H9 (cell line): Measurements from ENCODE around the gene SLC25A19. TPM values are rescaled to one million over a fixed set of nuclear protein-coding genes. Genes with fewer than 3 reads are reported as not detected.
"Not testable (repeated sequence)": the region's sequence is repeated elsewhere in the genome, so short reads cannot be mapped to it uniquely, and the experiment has no call there.

Source experiments
- DNase-seq: peaks from one replicate; pipeline ENCODE4 v3.0.0-alpha.2; 2017
- H2AFZ ChIP-seq: one replicate; pipeline ENCODE4 v1.6.1; 2013; ENCODE audit warnings: mild to moderate bottlenecking, low read length, control low read depth, moderate library complexity
- H2AK5ac ChIP-seq: 2 replicates; pipeline ENCODE4 v1.6.1; 2013; ENCODE audit warnings: low read length, control low read depth, mixed read lengths; ENCODE audit not compliant: insufficient read length
- H2BK120ac ChIP-seq: one replicate; pipeline ENCODE4 v1.6.1; 2013; ENCODE audit warnings: low read depth, mild to moderate bottlenecking, low read length, control low read depth, inconsistent platforms; ENCODE audit not compliant: poor library complexity, severe bottlenecking
- H2BK12ac ChIP-seq: 2 replicates; pipeline ENCODE4 v1.6.1; 2013; ENCODE audit warnings: low read length, control low read depth, mixed read lengths, low read depth; ENCODE audit not compliant: insufficient read length
- H2BK15ac ChIP-seq: 2 replicates; pipeline ENCODE4 v1.6.1; 2013; ENCODE audit warnings: low read depth, low read length, control low read depth
- H2BK20ac ChIP-seq: one replicate; pipeline ENCODE4 v1.6.1; 2013; ENCODE audit warnings: low read depth, mild to moderate bottlenecking, low read length, control low read depth, inconsistent platforms; ENCODE audit not compliant: poor library complexity, severe bottlenecking
- H2BK5ac ChIP-seq: 2 replicates; pipeline ENCODE4 v1.6.1; 2013; ENCODE audit warnings: low read length, control low read depth, mixed read lengths; ENCODE audit not compliant: insufficient read length
- H3K14ac ChIP-seq: 2 replicates; pipeline ENCODE4 v1.6.1; 2013; ENCODE audit warnings: low read length, control low read depth; ENCODE audit not compliant: insufficient read depth
- H3K18ac ChIP-seq: 2 replicates; pipeline ENCODE4 v1.6.1; 2013; ENCODE audit warnings: low read depth, mild to moderate bottlenecking, mixed read lengths, low read length, control low read depth; ENCODE audit not compliant: insufficient read length
- H3K23ac ChIP-seq: 2 replicates; pipeline ENCODE4 v1.6.1; 2013; ENCODE audit warnings: low read length, control low read depth, mixed read lengths, low read depth; ENCODE audit not compliant: insufficient read length
- H3K23me2 ChIP-seq: 2 replicates; pipeline ENCODE4 v1.6.1; 2013; ENCODE audit warnings: low read depth, mild to moderate bottlenecking, mixed read lengths, low read length, control low read depth; ENCODE audit not compliant: insufficient read length, poor library complexity, severe bottlenecking
- H3K27ac ChIP-seq: 2 replicates; pipeline ENCODE4 v1.5.1; 2013; ENCODE audit warnings: low read length, control low read depth, mixed read lengths, low read depth; ENCODE audit not compliant: insufficient read length
- H3K27me3 ChIP-seq: 2 replicates; pipeline ENCODE4 v1.6.1; 2013; ENCODE audit warnings: low read length, control low read depth, inconsistent platforms; ENCODE audit not compliant: insufficient read depth
- H3K4ac ChIP-seq: 2 replicates; pipeline ENCODE4 v1.6.1; 2013; ENCODE audit warnings: low read depth, mild to moderate bottlenecking, control low read depth, inconsistent platforms, low read length, moderate library complexity
- H3K4me1 ChIP-seq: 2 replicates; pipeline ENCODE4 v1.6.1; 2013; ENCODE audit warnings: low read length, control low read depth, inconsistent platforms; ENCODE audit not compliant: insufficient read depth
- H3K4me2 ChIP-seq: 2 replicates; pipeline ENCODE4 v1.6.1; 2013; ENCODE audit warnings: low read length, control low read depth, mixed read lengths; ENCODE audit not compliant: insufficient read length, insufficient read depth
- H3K56ac ChIP-seq: 2 replicates; pipeline ENCODE4 v1.6.1; 2013; ENCODE audit warnings: low read depth, mild to moderate bottlenecking, mixed read lengths, low read length, control low read depth; ENCODE audit not compliant: insufficient read length
- H3K79me1 ChIP-seq: 2 replicates; pipeline ENCODE4 v1.6.1; 2013; ENCODE audit warnings: low read depth, mild to moderate bottlenecking, moderate library complexity, low read length, control low read depth, inconsistent platforms; ENCODE audit not compliant: insufficient read depth, poor library complexity, severe bottlenecking
- H3K79me2 ChIP-seq: 2 replicates; pipeline ENCODE4 v1.6.1; 2013; ENCODE audit warnings: low read length, control low read depth, inconsistent platforms; ENCODE audit not compliant: insufficient read depth
- H3K9ac ChIP-seq: 2 replicates; pipeline ENCODE4 v1.6.1; 2013; ENCODE audit warnings: low read length, control low read depth, mixed read lengths; ENCODE audit not compliant: insufficient read length; ENCODE audit errors: extremely low read depth
- H3K9me3 ChIP-seq: one replicate; pipeline ENCODE4 v1.6.1; 2013; ENCODE audit warnings: low read depth, low read length, inconsistent platforms; ENCODE audit not compliant: control insufficient read depth
- H3T11ph ChIP-seq: one replicate; pipeline ENCODE4 v1.6.1; 2013; ENCODE audit warnings: mild to moderate bottlenecking, low read length, control low read depth, inconsistent platforms
- H4K20me1 ChIP-seq: one replicate; pipeline ENCODE4 v1.6.1; 2013; ENCODE audit not compliant: control insufficient read depth, insufficient read length, insufficient read depth
- H4K5ac ChIP-seq: 2 replicates; pipeline ENCODE4 v1.6.1; 2013; ENCODE audit warnings: low read depth, mild to moderate bottlenecking, mixed read lengths, low read length, control low read depth; ENCODE audit not compliant: insufficient read length
- H4K8ac ChIP-seq: replicated peaks from 2 replicates; pipeline ENCODE4 v1.6.1; 2013; ENCODE audit warnings: low read length, control low read depth, mixed read lengths, low read depth; ENCODE audit not compliant: insufficient read length
- H4K91ac ChIP-seq: 2 replicates; pipeline ENCODE4 v1.6.1; 2013; ENCODE audit warnings: low read depth, mild to moderate bottlenecking, moderate library complexity, mixed read lengths, low read length, control low read depth; ENCODE audit not compliant: insufficient read length
- H3K27ac Mint-ChIP-seq, 3 experiments: 2 replicates in 2 of 3; 3 replicates in 1 of 3; pipeline ENCODE4 v1.8.0; 2020 to 2021; ENCODE audit warnings: mixed read lengths in 3 of 3, mild to moderate bottlenecking in 1 of 3, moderate library complexity in 1 of 3
- H3K27me3 Mint-ChIP-seq: 2 replicates; pipeline ENCODE4 v1.8.0; 2021; ENCODE audit warnings: low read depth, mild to moderate bottlenecking, moderate library complexity, mixed read lengths
- H3K36me3 Mint-ChIP-seq, 3 experiments: 2 replicates in 2 of 3; 3 replicates in 1 of 3; pipeline ENCODE4 v1.8.0; 2020 to 2021; ENCODE audit warnings: low read depth in 3 of 3, mixed read lengths in 3 of 3; ENCODE audit not compliant: insufficient read depth in 1 of 3
- H3K4me1 Mint-ChIP-seq, 2 experiments: 2 replicates each; pipeline ENCODE4 v1.8.0; 2020; ENCODE audit warnings: mixed read lengths in 2 of 2
- H3K4me3 Mint-ChIP-seq, 2 experiments: 2 replicates in 1 of 2; 3 replicates in 1 of 2; pipeline ENCODE4 v1.8.0; 2020 to 2021; ENCODE audit warnings: mild to moderate bottlenecking in 2 of 2, mixed read lengths in 2 of 2, moderate library complexity in 1 of 2
- H3K9me3 Mint-ChIP-seq, 2 experiments: 2 replicates in 1 of 2; 3 replicates in 1 of 2; pipeline ENCODE4 v1.8.0; 2020; ENCODE audit warnings: mild to moderate bottlenecking in 2 of 2, mixed read lengths in 2 of 2, moderate library complexity in 1 of 2
- CTCF ChIP-seq: fragments of 200-600 bp; sonication (generic); conservative IDR thresholded peaks from 3 replicates; pipeline ENCODE4 v1.8.0; 2021; ENCODE audit warnings: antibody characterized with exemption, mild to moderate bottlenecking
- WGBS: extraction: QIAGEN DNeasy Blood & Tissue Kit; methylation state at CpG from one replicate; pipeline ENCODE4 v1.1.7; 2013; ENCODE audit warnings: missing lambda C conversion rate, low lambda C conversion rate, mixed read lengths; ENCODE audit not compliant: insufficient read length; ENCODE audit errors: extremely low coverage; 5-methylcytosine and 5-hydroxymethylcytosine counted together
- total RNA-seq: library from RNA; stranded (reverse); gene quantifications from 2 replicates; pipeline ENCODE4 v1.2.1, GENCODE V29; 2021

Gene SLC25A19
- total RNA-seq, 1 experiment from 2014 or later: 24.2 TPM

- Mint-ChIP-seq H3K36me3 (peaks cover 8 to 41% (median 37%) of the 10 kb centered on the region in 3 experiments; a peak in 6 of 7 replicates), H3K4me3 (peak overlapping the region; percentile 99), H3K27ac (peak overlapping the region; percentile 100), H3K4me1 (peaks cover 25 to 28% of the 10 kb centered on the region in 2 experiments), H3K27me3 (no peaks in the 10 kb centered on the region), H3K9me3 (no peaks in the 10 kb centered on the region)
- TF ChIP-seq CTCF: peak; percentile 17; the same call in 1 of the 3 replicates
- H3K4me1 ChIP-seq: peaks cover 4% of the 10 kb centered on the region
- H2BK20ac ChIP-seq: no peak overlapping the region
- H2BK12ac ChIP-seq: no peak overlapping the region
- peak overlapping the region; percentile 81 for H3K4me2 ChIP-seq
- H2AK5ac ChIP-seq: no peak overlapping the region
- H2BK5ac ChIP-seq: no peak overlapping the region
- H3K18ac ChIP-seq: no peak overlapping the region
- no peak overlapping the region for H4K5ac ChIP-seq
- H4K91ac ChIP-seq: no peak overlapping the region
- H3K79me2 ChIP-seq: peaks cover 18% of the 10 kb centered on the region
- no peak overlapping the region for H3K27ac ChIP-seq
- H3K27me3 ChIP-seq: no peaks in the 10 kb centered on the region
- no peaks in the 10 kb centered on the region for H4K20me1 ChIP-seq
- H2BK15ac ChIP-seq: no peak overlapping the region
- H2AFZ ChIP-seq: no peak overlapping the region
- H4K8ac ChIP-seq: no peak overlapping the region
- H3K14ac ChIP-seq: no peak overlapping the region; the same call in 1 of the 2 replicates
- peaks cover 4% of the 10 kb centered on the region for H3K79me1 ChIP-seq
- H3K9me3 ChIP-seq: no peaks in the 10 kb centered on the region
- H3K9ac ChIP-seq: peak overlapping the region; percentile 81
- WGBS: no CpG with 5 or more reads among the region's 31 CpGs
- H3K23me2 ChIP-seq: peaks cover 4% of the 10 kb centered on the region
- H3K23ac ChIP-seq: no peak overlapping the region
- H3T11ph ChIP-seq: no peak overlapping the region
- DNase-seq: no peak
- H3K4ac ChIP-seq: no peak overlapping the region
- H2BK120ac ChIP-seq: no peak overlapping the region
- H3K56ac ChIP-seq: no peak overlapping the region
Observed at GRCh38 chr17:75260641-75261335, 28.4 kb downstream of the SLC25A19 start.

GRCh38 chr17:75257228-75257627, 32.0 kb downstream of the SLC25A19 start:
- Mint-ChIP-seq H3K36me3 (peaks cover 0 to 15% (median 5%) of the 10 kb centered on the region in 3 experiments; a peak in 4 of 7 replicates), H3K4me1 (peaks cover 45 to 47% of the 10 kb centered on the region in 2 experiments)
- WGBS: no CpG with 5 or more reads among the region's 2 CpGs
- not testable (repeated sequence) for H2BK5ac ChIP-seq, H3K4ac ChIP-seq, H3K27me3 ChIP-seq, H3K9me3 ChIP-seq, H3K9ac ChIP-seq, H4K20me1 ChIP-seq, H3K27me3 Mint-ChIP-seq, H2AFZ ChIP-seq, H3T11ph ChIP-seq, H3K56ac ChIP-seq, DNase-seq, H2BK12ac ChIP-seq, H3K9me3 Mint-ChIP-seq, H3K27ac ChIP-seq, H3K79me1 ChIP-seq, H2BK20ac ChIP-seq, H4K91ac ChIP-seq, H3K18ac ChIP-seq, H4K5ac ChIP-seq, H3K23me2 ChIP-seq, H3K4me2 ChIP-seq, H3K4me3 Mint-ChIP-seq, H3K27ac Mint-ChIP-seq, H3K14ac ChIP-seq, H3K4me1 ChIP-seq, H2BK120ac ChIP-seq, H2AK5ac ChIP-seq, H2BK15ac ChIP-seq, H3K23ac ChIP-seq, H4K8ac ChIP-seq
- H3K79me2 ChIP-seq: peaks cover 16% of the 10 kb centered on the region
